Fibroblast of lung (primary cell): ENCODE data around the gene AFF4.

ENCODE experiments used
- EZH2 ChIP-seq: IDR thresholded peaks from 2 replicates; pipeline ENCODE4 v1.5.1; 2012; ENCODE audit warnings: low read length, control low read depth, mild to moderate bottlenecking; ENCODE audit errors: missing control alignments
- TF ChIP-seq, protein P1 (sequence below), 2 donors: IDR thresholded peaks in 1 of 2; conservative IDR thresholded peaks in 1 of 2; 1 replicate in 1 of 2; 2 replicates in 1 of 2; pipeline ENCODE4 v1.5.1; 2011 to 2012; ENCODE audit warnings: low read length in 2 of 2, control low read depth in 1 of 2, inconsistent platforms in 1 of 2, low read depth in 1 of 2, mild to moderate bottlenecking in 1 of 2

DNA sequence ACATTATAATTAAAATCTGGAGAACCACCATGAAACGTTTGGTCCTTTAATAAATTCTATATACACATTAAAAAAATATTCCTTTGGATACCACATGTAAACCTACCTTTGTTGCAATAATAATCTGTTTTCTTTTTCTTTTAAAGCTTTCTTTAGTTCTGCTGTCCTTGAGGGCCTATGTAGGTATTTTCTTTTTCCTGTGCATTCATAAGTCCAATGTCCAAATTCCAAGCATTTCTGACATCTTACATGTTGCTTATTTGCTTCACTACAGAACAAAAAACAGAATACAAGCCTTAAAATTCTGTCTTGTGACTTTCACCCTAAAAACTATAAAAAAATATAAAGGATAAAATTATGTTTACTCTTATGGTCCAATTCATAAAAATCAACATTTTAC lies 43.2 kb upstream of the AFF4 start:
- no peak for TF ChIP-seq EZH2
- TF ChIP-seq, protein P1, sequence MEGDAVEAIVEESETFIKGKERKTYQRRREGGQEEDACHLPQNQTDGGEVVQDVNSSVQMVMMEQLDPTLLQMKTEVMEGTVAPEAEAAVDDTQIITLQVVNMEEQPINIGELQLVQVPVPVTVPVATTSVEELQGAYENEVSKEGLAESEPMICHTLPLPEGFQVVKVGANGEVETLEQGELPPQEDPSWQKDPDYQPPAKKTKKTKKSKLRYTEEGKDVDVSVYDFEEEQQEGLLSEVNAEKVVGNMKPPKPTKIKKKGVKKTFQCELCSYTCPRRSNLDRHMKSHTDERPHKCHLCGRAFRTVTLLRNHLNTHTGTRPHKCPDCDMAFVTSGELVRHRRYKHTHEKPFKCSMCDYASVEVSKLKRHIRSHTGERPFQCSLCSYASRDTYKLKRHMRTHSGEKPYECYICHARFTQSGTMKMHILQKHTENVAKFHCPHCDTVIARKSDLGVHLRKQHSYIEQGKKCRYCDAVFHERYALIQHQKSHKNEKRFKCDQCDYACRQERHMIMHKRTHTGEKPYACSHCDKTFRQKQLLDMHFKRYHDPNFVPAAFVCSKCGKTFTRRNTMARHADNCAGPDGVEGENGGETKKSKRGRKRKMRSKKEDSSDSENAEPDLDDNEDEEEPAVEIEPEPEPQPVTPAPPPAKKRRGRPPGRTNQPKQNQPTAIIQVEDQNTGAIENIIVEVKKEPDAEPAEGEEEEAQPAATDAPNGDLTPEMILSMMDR (conservative IDR thresholded peaks at IDR 0.05 in 1 of 2, IDR thresholded peaks at IDR 0.05 in 1 of 2; ENCODE audit: low read depth in 1 of 2, low read length in 2 of 2): no peak
